Loucy (cell line): ENCODE results near the gene PLEKHB2.

Experiments used
- H2AFZ ChIP-seq: fragments of 200-600 bp; sonication (generic); 2 replicates; pipeline ENCODE4 v1.6.0; 2016; ENCODE audit warnings: antibody characterized with exemption, mild to moderate bottlenecking, low read length, moderate library complexity
- H3F3A ChIP-seq: fragments of 200-600 bp; 2 replicates; pipeline ENCODE4 v1.6.0; 2016; ENCODE audit warnings: antibody characterized with exemption, low read depth, mild to moderate bottlenecking
- H3K27me3 ChIP-seq: fragments of 200-600 bp; sonication (generic); 2 replicates; pipeline ENCODE4 v1.6.1; 2014; ENCODE audit warnings: low read length, mild to moderate bottlenecking; ENCODE audit not compliant: insufficient read depth, poor library complexity, severe bottlenecking
- H3K36me3 ChIP-seq: fragments of 200-600 bp; sonication (generic); 2 replicates; pipeline ENCODE4 v1.6.1; 2016; ENCODE audit warnings: low read length; ENCODE audit not compliant: insufficient read depth
- H3K4me1 ChIP-seq: fragments of 200-600 bp; sonication (generic); 2 replicates; pipeline ENCODE4 v1.5.1; 2014; ENCODE audit warnings: low read length, mild to moderate bottlenecking; ENCODE audit not compliant: insufficient read depth, poor library complexity, severe bottlenecking
- H3K4me2 ChIP-seq: fragments of 200-600 bp; sonication (generic); 2 replicates; pipeline ENCODE4 v1.6.0; 2014; ENCODE audit warnings: antibody characterized with exemption, low read length, low read depth, mild to moderate bottlenecking; ENCODE audit not compliant: poor library complexity, severe bottlenecking
- H3K4me3 ChIP-seq: fragments of 200-600 bp; sonication (generic); 2 replicates; pipeline ENCODE4 v1.5.1; 2014; ENCODE audit warnings: low read length, mild to moderate bottlenecking, mixed read lengths; ENCODE audit not compliant: poor library complexity, severe bottlenecking
- H3K79me2 ChIP-seq: fragments of 200-600 bp; sonication (generic); 2 replicates; pipeline ENCODE4 v1.6.1; 2014; ENCODE audit warnings: low read length; ENCODE audit not compliant: insufficient read depth
- H3K9ac ChIP-seq: fragments of 200-600 bp; sonication (generic); 2 replicates; pipeline ENCODE4 v1.6.0; 2014; ENCODE audit warnings: mild to moderate bottlenecking, low read depth, low read length, moderate library complexity; ENCODE audit not compliant: poor library complexity, severe bottlenecking
- H3K9me2 ChIP-seq: fragments of 200-600 bp; sonication (generic); replicated peaks from 2 replicates; pipeline ENCODE4 v1.6.1; 2016; ENCODE audit warnings: low read depth, low read length, mixed read lengths
- H3K9me3 ChIP-seq: fragments of 200-600 bp; sonication (generic); 2 replicates; pipeline ENCODE4 v1.6.1; 2014; ENCODE audit warnings: mild to moderate bottlenecking, antibody characterized with exemption, low read length, low read depth; ENCODE audit not compliant: insufficient read depth
- H4K20me1 ChIP-seq: fragments of 200-600 bp; sonication (generic); 2 replicates; pipeline ENCODE4 v1.6.0; 2014; ENCODE audit warnings: antibody characterized with exemption, low read length, mild to moderate bottlenecking; ENCODE audit not compliant: insufficient read depth, poor library complexity, severe bottlenecking
- EZH2phosphoT487 ChIP-seq: fragments of 200-600 bp; IDR thresholded peaks from 2 replicates; pipeline ENCODE4 v1.6.1; 2018; ENCODE audit warnings: antibody characterized with exemption, mild to moderate bottlenecking, moderate library complexity, borderline replicate concordance
- TF ChIP-seq, protein P1 (sequence below): fragments of 200-600 bp; sonication (generic); conservative IDR thresholded peaks from 2 replicates; pipeline ENCODE4 v1.5.1; 2014; ENCODE audit warnings: mild to moderate bottlenecking, antibody characterized with exemption, low read length

The PLEKHB2 gene

DNA sequence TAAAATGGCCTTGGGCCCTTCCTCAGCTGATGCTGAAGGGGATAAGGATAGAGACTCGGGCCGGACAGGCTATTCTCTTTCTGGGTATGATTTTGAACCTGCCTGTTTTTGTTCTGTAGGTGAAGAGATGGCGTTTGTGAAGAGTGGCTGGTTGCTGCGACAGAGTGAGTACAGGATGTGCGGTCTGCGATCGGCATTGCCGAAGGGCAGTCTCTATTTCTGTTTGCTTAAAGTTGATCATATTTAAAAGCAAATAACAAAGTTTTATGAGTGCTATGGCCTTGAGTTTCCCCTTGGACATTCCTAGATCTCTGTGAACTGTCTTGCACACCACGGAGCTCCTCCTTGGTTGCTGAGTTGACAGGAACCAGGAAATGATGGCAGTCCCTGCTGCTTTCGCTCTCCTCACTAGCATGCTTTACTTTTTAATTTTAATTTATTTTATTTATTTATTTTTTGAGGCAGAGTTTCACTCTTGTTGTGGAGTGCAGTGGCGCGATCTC is 15.7 kb downstream of the PLEKHB2 start:
- Histone ChIP-seq H3K79me2 (peaks cover 75% of the 10 kb centered on the region), H3K27me3 (no peaks in the 10 kb centered on the region), H4K20me1 (peaks cover 11% of the 10 kb centered on the region), H3K4me1 (peaks cover 7% of the 10 kb centered on the region), H3K9ac (no peak overlapping the region), H3K36me3 (peaks cover 25% of the 10 kb centered on the region; the same call in 1 of the 2 replicates), H3K4me2 (no peak overlapping the region), H3K9me2 (no peaks in the 10 kb centered on the region), H3F3A (no peaks in the 10 kb centered on the region), H2AFZ (no peak overlapping the region), H3K9me3 (no peaks in the 10 kb centered on the region), H3K4me3 (no peak overlapping the region)
- TF ChIP-seq EZH2phosphoT487: no peak
- TF ChIP-seq, protein P1, sequence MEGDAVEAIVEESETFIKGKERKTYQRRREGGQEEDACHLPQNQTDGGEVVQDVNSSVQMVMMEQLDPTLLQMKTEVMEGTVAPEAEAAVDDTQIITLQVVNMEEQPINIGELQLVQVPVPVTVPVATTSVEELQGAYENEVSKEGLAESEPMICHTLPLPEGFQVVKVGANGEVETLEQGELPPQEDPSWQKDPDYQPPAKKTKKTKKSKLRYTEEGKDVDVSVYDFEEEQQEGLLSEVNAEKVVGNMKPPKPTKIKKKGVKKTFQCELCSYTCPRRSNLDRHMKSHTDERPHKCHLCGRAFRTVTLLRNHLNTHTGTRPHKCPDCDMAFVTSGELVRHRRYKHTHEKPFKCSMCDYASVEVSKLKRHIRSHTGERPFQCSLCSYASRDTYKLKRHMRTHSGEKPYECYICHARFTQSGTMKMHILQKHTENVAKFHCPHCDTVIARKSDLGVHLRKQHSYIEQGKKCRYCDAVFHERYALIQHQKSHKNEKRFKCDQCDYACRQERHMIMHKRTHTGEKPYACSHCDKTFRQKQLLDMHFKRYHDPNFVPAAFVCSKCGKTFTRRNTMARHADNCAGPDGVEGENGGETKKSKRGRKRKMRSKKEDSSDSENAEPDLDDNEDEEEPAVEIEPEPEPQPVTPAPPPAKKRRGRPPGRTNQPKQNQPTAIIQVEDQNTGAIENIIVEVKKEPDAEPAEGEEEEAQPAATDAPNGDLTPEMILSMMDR: no peak

DNA sequence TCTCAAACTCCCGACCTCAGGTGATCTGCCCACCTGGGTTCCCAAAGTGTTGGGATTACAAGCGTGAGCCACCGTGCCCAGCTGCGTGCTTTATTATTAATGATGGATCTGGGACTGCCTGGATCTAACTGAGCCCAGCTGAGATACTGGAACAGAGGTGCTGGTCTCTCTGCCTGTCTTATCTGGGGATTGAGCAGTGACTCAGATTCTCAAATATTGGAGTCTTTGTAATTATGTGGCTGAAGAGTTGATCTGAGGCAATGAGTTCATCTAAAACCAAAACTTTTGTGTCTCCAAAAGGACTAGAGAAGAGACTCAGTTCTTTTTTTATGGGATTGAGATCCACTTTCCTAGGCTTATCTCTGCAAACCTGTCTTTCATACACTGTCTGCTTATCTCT is 16.3 kb downstream of the PLEKHB2 start:
- peaks cover 3% of the 10 kb centered on the region for H3K4me1 ChIP-seq
- no peaks in the 10 kb centered on the region for H3K9me2 ChIP-seq
- no peak overlapping the region for H2AFZ ChIP-seq
- no peak overlapping the region for H3K4me2 ChIP-seq
- H3K79me2 ChIP-seq: peaks cover 70% of the 10 kb centered on the region
- no peaks in the 10 kb centered on the region for H3K27me3 ChIP-seq
- H3K9ac ChIP-seq: no peak overlapping the region
- H3F3A ChIP-seq: no peaks in the 10 kb centered on the region
- H4K20me1 ChIP-seq: peaks cover 6% of the 10 kb centered on the region
- peaks cover 29% of the 10 kb centered on the region; the same call in 1 of the 2 replicates for H3K36me3 ChIP-seq
- H3K4me3 ChIP-seq: no peak overlapping the region
- no peak for TF ChIP-seq EZH2phosphoT487
- TF ChIP-seq, protein P1: no peak
- no peaks in the 10 kb centered on the region for H3K9me3 ChIP-seq

DNA sequence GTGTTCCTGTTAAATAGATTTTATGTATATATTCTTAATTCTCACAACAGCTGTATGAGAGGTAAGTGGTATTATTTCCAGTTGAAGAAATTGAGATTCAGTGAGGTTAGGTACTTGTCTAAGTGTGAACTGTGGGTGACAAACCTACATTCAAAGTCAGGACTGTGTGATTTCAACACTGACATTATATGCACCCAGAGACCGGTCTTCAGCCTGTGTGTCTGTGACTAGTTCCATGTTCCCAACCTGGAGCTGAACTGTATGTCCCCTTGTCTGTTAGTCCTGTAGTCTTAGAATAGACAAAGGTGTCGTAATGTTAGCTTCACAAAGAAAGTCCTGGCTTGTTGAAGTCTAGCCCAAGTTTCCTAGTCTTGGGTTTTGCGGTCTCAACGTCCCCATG is 17.4 kb downstream of the PLEKHB2 start:
- Histone ChIP-seq H3F3A (no peaks in the 10 kb centered on the region), H3K79me2 (peaks cover 59% of the 10 kb centered on the region), H2AFZ (no peak overlapping the region), H3K9me3 (no peaks in the 10 kb centered on the region), H3K36me3 (peaks cover 38% of the 10 kb centered on the region), H3K4me1 (peaks cover under 1% of the 10 kb centered on the region), H3K4me3 (no peak overlapping the region), H3K27me3 (no peaks in the 10 kb centered on the region), H3K9ac (no peak overlapping the region), H3K9me2 (no peaks in the 10 kb centered on the region), H4K20me1 (peaks cover 5% of the 10 kb centered on the region), H3K4me2 (no peak overlapping the region)
- TF ChIP-seq EZH2phosphoT487: no peak
- TF ChIP-seq, protein P1: no peak
